Stimulated activated naive CD8-positive, alpha-beta T cell treated with anti-CD3 and anti-CD28 coated beads, Interleukin-15, Interleukin-2, amounts not matched to agents 100 ng/mL and 50 ng/mL, for 24 hours (primary cell): ENCODE results near the gene TEKT5.

Experiments used
- H3K27ac Mint-ChIP-seq: one replicate; pipeline ENCODE4 v1.8.0; 2021; ENCODE audit warnings: mild to moderate bottlenecking, mixed read lengths
- H3K27me3 Mint-ChIP-seq: one replicate; pipeline ENCODE4 v1.8.0; 2021; ENCODE audit warnings: mixed read lengths
- H3K36me3 Mint-ChIP-seq: one replicate; pipeline ENCODE4 v1.8.0; 2021; ENCODE audit warnings: low read depth, mixed read lengths
- H3K4me1 Mint-ChIP-seq: one replicate; pipeline ENCODE4 v1.8.0; 2021; ENCODE audit warnings: low read depth, mixed read lengths
- H3K4me3 Mint-ChIP-seq: one replicate; pipeline ENCODE4 v1.8.0; 2021; ENCODE audit warnings: mild to moderate bottlenecking, mixed read lengths
- H3K9me3 Mint-ChIP-seq: one replicate; pipeline ENCODE4 v1.8.0; 2021; ENCODE audit warnings: mixed read lengths

TEKT5 gene

DNA sequence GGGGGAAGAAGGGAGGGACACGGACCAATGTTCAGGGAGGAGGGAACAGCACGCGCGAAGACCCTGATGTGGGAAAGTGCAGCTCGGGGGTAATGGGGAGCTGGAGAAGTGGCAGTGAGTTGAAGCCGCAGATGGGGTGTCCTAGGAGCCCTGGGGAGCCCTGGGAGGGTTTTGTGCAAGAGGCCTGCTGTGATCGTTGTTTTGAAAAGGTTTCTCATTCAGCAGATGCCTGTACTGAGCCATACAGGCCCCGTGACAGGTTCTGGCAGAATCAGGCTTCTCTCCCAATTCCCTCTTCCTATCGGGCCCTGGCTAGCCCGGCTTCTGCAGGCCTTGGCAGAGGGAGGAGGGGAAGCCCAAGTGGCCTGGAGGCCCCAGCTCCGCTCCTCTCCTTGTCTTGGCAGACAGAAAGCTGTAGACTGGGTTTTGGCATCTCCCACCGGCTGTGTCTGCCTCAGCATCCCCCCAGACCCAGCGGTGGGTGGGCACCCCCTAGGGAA, 76.0 kb downstream of the TEKT5 start:
- H3K9me3 Mint-ChIP-seq, result no peaks in the 10 kb centered on the region
- no peak overlapping the region for H3K27ac Mint-ChIP-seq
- no peak overlapping the region for H3K4me3 Mint-ChIP-seq
- peaks cover 21% of the 10 kb centered on the region for H3K27me3 Mint-ChIP-seq
- H3K4me1 Mint-ChIP-seq, result no peaks in the 10 kb centered on the region
- no peaks in the 10 kb centered on the region for H3K36me3 Mint-ChIP-seq

DNA sequence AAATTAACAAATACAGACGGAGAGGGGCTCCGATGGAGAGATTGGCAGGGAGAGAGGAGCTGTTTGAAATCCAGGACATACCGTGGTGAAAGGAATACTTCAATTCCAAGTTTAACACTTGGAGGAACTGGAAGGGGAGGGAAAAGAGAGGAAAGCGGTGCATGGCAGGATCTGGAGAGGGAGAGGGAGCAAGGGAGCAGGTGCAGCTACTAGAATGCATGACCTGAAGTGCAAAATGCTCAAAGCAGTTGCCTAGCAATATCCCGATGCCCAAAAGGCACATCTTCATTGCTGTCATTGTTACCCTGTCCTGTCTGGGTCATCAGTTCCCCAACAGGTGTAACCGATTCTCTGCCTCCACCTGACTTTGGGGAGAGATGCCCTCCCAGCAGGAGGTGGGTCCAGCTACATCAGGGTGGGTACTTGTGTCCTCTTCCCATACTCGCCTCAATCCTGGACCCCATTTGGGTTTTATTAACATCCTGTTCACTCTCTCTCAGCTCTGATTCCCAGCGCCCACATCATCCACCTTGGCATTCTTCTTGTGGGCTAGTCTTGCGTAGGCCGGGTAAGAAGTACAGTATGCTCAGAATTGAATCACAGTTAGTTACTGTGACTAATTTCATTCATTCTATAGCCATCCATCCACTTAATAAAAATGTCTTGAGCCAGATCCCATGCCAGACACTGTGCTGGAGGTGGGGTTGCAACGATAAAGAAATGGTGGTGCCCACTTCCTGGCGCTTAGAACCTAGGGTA, 76.9 kb downstream of the TEKT5 start:
- peaks cover 21% of the 10 kb centered on the region for H3K27me3 Mint-ChIP-seq
- no peak overlapping the region for H3K27ac Mint-ChIP-seq
- H3K36me3 Mint-ChIP-seq, result no peaks in the 10 kb centered on the region
- no peak overlapping the region for H3K4me3 Mint-ChIP-seq
- H3K4me1 Mint-ChIP-seq, result no peaks in the 10 kb centered on the region
- H3K9me3 Mint-ChIP-seq, result no peaks in the 10 kb centered on the region

DNA sequence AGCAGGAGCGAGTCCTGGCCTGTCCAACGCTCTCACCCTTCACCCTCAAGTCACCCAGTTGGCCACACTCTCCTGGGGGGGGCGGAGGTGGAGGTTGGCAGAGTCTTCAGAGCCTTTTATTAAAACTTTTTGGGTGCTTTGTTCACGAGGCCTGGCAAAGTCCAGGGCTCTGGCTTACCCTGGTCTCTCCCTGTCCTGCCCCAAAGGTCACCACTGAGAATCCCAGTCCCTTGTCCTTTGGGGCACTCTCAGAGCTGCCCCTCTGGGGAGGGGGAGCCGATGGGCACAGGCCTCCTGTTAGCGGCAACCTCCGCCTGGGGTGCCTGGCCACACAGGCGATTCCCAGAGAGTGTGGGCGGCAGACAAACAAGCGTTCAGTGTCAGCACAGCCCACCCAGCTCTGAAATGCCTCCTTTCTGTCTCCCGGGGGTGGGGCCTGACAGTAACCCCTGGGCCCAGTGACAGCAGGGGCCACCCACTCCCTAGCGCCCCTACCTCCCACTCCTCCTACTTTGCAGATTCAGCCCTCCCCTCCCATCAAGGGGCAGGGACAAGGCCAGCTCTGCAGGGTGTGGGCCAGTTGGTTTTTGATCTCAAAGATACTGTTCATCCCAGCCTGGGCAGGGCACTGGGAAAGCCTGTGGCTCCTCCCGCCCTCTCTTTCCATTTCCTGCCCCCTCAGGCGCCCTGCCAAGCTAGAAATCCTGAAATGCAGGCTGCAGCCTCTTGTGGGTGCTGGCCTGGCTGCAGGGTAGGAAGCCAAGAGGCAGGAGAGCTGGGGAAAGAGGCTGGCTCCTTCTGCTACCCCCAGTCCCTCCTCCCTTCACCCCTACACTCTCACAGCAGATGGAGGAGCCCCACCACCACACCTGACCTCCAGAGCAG, 77.7 kb downstream of the TEKT5 start:
- Mint-ChIP-seq H3K9me3 (no peaks in the 10 kb centered on the region), H3K4me3 (no peak overlapping the region), H3K27me3 (peaks cover 21% of the 10 kb centered on the region), H3K36me3 (no peaks in the 10 kb centered on the region), H3K4me1 (no peaks in the 10 kb centered on the region), H3K27ac (no peak overlapping the region)

DNA sequence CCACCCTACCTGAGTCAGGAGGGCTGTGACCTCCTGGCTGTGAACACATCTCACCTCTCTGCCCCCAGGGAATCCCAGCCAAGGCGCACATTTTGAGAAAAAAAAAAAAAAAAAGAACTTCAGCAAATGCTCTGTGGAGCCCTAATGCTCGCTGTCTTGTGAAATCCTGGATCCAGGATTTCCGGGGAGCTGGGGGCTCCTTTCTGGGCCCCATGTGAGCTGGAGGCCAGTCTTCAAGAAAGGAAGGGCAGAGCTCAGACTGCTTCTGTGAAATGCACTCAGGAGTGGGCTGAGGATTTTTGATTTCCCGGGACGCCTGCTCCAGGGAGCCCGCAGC, 78.3 kb downstream of the TEKT5 start:
- H3K9me3 Mint-ChIP-seq, result no peaks in the 10 kb centered on the region
- no peak overlapping the region for H3K4me3 Mint-ChIP-seq
- H3K4me1 Mint-ChIP-seq, result no peaks in the 10 kb centered on the region
- no peak overlapping the region for H3K27ac Mint-ChIP-seq
- H3K27me3 Mint-ChIP-seq, result peaks cover 21% of the 10 kb centered on the region
- H3K36me3 Mint-ChIP-seq, result no peaks in the 10 kb centered on the region

DNA sequence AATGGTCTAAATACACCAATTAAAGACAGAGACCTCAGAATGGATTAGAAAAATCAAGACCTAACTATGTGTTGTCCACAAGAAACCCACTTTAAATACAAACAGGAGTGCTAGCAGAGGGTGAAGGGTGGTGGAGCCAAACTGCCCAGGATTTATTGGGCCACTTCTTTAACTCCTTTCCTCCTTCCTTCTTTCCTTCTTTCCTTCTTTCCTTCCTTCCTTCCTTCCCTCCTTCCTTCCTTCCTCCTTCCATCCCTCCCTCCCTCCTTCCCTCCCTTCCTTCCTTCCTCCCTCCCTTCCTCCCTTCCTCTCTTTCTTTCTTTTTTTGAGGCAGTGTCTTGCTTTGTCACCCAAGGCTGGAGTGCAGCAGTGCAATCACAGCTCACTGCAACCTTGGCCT, 80.0 kb downstream of the TEKT5 start:
- Mint-ChIP-seq H3K4me3 (no peak overlapping the region), H3K27me3 (peaks cover 15% of the 10 kb centered on the region), H3K36me3 (no peaks in the 10 kb centered on the region), H3K9me3 (no peaks in the 10 kb centered on the region), H3K4me1 (no peaks in the 10 kb centered on the region), H3K27ac (no peak overlapping the region)

DNA sequence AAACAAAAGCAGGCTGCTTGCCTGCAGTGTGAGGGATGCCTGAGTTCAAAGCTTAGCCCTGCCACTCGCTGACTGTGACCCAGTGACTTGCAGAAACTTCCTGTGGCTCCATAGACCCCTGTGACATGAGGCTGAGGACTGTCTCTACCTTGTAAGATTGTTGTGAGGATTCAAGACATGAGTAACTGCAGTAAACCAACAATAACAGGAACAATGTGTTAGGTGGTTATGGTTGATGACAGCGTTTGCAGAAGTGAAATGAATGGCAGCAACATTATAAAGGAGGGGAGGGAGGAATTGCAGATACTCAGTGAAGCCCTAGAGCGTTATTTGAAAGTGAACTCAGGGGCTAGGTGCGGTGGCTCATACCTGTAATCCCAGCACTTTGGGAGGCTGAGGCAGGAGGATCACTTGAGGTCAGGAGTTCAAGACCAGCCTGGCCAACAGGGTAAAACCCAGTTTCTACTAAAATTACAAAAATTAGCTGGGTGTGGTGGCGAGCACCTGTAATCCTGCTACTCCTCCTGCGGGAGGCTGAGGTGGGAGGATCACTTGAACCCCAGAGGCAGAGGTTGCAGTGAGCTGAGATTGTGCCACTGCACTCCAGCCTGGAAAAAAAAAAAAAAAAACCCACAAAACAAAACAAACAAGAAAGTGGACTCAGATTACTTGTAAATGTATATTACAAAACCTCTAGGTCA, 80.8 kb downstream of the TEKT5 start:
- Mint-ChIP-seq H3K4me1 (no peaks in the 10 kb centered on the region), H3K9me3 (no peaks in the 10 kb centered on the region), H3K27me3 (peaks cover 13% of the 10 kb centered on the region), H3K27ac (no peak overlapping the region), H3K36me3 (no peaks in the 10 kb centered on the region), H3K4me3 (no peak overlapping the region)

DNA sequence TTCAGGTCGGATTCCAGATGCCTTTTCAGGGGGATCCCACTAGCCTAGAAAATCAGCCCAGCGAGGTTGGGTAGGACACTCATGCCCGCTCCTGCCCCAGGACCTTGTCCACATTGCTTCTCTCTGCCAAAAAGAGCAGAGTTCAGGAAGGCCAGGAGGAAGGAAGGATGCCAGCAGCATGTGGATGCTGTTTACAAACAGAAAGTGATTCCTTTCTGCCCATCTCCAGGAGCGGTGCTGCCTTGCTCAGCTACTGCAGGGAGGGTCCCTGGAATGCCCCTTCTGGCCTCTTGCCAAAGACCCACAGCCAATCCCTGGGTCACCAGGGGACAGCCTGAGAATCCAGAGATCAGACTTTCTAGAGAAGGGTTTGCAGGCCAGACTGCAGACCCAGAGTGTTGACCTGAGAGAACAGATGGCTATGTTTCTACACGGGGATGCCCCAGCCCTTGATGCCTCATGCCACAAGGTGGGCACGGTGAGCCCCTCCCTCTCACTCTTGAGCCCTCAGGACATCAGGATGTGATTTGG, 82.0 kb downstream of the TEKT5 start:
- no peak overlapping the region for H3K4me3 Mint-ChIP-seq
- no peaks in the 10 kb centered on the region for H3K4me1 Mint-ChIP-seq
- no peaks in the 10 kb centered on the region for H3K36me3 Mint-ChIP-seq
- no peak overlapping the region for H3K27ac Mint-ChIP-seq
- H3K9me3 Mint-ChIP-seq, result no peaks in the 10 kb centered on the region
- H3K27me3 Mint-ChIP-seq, result peaks cover 9% of the 10 kb centered on the region

DNA sequence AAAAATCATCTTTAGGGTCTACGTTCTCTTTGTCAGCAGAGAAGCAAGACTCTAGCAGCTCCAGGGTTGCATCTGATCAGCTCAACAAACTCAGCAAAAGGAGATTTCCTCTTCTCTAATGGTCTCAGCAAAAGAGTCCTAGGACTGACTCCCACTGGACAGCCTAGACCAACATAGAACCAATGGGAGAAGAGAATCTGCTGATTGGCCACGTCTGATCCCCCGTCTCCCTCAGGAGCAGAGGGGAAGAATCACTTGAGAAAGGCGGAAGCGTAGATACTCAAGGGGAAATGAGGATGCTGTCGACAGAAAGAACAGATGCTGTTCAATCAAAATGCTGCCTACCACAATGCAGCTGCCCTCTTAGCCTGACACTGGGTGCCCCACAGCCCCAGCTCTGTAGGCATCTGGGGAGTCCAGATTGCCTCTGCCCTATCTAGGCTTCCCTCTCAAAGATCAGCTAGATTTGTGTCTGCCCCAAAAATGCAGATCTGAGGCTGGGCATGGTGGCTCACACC, 82.8 kb downstream of the TEKT5 start:
- Mint-ChIP-seq H3K27ac (no peak overlapping the region), H3K27me3 (peaks cover 4% of the 10 kb centered on the region), H3K36me3 (no peaks in the 10 kb centered on the region), H3K4me3 (no peak overlapping the region), H3K4me1 (no peaks in the 10 kb centered on the region), H3K9me3 (no peaks in the 10 kb centered on the region)

DNA sequence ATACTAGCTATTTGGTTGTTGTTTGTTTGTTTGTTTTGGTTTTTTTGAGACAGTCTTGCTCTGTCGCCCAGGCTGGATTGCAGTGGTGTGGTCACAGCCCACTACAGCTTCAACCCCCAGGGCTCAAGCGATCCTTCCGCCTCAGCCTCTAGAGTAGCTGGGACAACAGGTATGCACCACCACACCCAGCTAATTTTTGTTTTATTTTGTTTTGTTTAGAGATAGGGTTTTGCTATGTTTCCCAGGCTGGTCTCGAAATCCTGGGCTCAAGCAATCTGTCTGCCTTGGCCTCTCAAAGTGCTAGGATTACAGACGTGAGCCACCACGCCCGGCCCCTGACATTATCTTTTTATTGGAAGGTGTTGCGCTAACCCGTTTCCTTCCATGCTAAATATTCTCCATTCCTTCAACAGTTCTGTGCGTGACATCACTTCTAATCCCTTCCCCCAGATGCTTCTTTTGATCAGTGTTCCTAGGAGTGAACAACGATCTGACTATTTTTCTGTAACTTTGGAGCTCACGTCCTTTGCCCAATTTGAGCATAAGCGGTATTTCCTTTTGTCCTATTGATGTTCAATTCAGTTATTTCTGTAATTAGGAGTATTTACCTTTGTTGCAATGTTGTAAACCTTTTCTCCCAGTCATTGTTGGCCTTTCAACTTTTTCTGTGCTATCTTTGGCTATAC, 84.1 kb downstream of the TEKT5 start:
- Mint-ChIP-seq H3K4me1 (no peaks in the 10 kb centered on the region), H3K36me3 (no peaks in the 10 kb centered on the region), H3K27ac (no peak overlapping the region), H3K4me3 (no peak overlapping the region), H3K27me3 (no peaks in the 10 kb centered on the region), H3K9me3 (no peaks in the 10 kb centered on the region)

DNA sequence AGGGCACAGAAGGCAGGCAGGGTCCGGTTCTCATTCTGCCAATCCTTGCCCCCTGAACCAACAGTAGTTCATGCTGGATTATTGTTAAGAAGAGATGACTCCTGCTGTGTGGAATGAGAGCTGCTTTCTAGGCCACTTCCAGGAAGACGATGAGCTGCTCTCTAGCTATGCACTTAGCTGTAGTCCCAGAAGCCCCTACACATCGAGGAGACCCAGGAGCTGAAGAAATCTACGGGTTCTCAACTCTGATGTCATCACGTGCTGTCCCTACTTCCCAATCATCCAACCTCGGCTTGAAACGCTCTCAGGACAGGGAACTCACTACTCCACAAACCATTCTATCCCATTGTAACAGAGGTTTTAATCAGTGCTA, 85.3 kb downstream of the TEKT5 start:
- Mint-ChIP-seq H3K27me3 (peaks cover 3% of the 10 kb centered on the region), H3K9me3 (no peaks in the 10 kb centered on the region), H3K36me3 (no peaks in the 10 kb centered on the region), H3K4me1 (no peaks in the 10 kb centered on the region), H3K27ac (no peak overlapping the region), H3K4me3 (no peak overlapping the region)

DNA sequence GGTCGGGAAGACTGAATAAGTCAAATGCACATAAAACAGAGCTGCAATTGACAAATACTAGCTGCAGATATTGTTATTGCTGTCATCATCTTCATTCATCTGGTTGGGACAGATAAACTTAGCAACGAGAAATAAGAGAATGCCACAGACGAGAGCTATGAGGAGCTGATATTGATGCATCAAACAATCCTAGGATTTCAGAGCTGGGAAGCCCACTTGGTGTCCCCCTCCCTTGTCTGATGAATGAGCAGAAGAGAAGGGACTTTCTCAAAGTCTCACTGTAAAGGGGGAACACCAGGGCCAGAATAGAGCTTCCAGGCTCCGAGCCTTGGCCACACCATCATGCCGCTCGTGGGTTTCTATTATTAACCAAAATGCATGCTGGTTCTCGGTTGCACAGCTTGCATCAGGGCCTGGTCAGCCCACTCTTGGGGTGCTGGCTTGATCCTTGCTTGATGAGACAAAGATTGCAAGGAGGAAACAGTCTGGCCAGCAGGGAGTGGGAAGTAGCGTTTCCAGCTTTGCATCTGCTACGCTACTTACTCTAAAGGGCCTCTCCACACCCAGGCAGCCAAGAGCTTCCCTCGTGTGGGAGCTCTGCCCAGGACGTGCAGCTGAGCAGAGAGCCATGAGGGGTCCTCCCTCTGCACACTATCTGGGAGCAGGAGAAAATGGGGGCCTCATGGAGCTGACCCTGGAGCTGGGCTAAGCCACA, 85.9 kb downstream of the TEKT5 start:
- no peaks in the 10 kb centered on the region for H3K36me3 Mint-ChIP-seq
- H3K4me3 Mint-ChIP-seq, result no peak overlapping the region
- no peak overlapping the region for H3K27ac Mint-ChIP-seq
- H3K9me3 Mint-ChIP-seq, result no peaks in the 10 kb centered on the region
- no peaks in the 10 kb centered on the region for H3K4me1 Mint-ChIP-seq
- H3K27me3 Mint-ChIP-seq, result peaks cover 3% of the 10 kb centered on the region

DNA sequence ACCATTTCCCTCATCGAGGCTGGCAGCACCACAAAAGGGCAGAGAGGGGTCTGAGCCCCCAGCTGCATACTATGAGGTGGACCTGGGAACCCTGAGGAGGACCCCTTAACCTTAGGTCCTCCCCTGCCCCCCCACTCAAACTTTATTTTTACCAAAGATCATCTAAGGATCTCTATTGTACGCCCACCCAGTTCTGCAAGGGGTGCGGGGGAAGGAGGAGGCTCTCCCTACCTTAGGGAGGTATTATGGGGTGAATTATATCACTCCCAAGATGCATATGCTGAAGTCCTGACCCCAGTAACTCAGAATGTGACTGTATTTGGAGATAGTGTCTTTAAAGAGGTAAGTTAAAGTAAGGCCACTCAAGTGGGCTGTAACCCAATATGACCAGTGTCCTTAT, 87.6 kb downstream of the TEKT5 start:
- H3K27ac Mint-ChIP-seq, result no peak overlapping the region
- H3K4me3 Mint-ChIP-seq, result no peak overlapping the region
- no peaks in the 10 kb centered on the region for H3K4me1 Mint-ChIP-seq
- no peaks in the 10 kb centered on the region for H3K36me3 Mint-ChIP-seq
- peaks cover 6% of the 10 kb centered on the region for H3K27me3 Mint-ChIP-seq
- no peaks in the 10 kb centered on the region for H3K9me3 Mint-ChIP-seq

DNA sequence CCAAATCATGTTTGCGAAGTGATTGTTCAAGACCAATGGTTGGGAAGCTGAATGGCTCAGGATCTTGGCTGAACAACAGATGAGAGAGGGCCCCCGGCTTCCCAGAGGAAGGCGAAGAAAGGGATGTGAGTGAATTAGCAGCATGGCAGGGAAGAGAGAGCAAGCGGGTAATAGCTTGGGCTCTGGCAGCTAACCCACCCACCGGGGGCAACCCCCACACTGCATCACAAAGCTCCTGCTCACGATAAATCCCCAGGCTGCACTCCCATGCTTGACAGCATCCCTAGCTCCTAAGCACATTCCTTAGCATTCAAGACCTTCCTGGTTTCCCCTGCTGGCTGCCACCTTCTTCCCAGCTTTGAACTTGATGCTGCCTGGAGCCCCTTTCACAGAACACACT, 88.1 kb downstream of the TEKT5 start:
- Mint-ChIP-seq H3K27me3 (peaks cover 6% of the 10 kb centered on the region), H3K4me1 (no peaks in the 10 kb centered on the region), H3K27ac (no peak overlapping the region), H3K36me3 (no peaks in the 10 kb centered on the region), H3K9me3 (no peaks in the 10 kb centered on the region), H3K4me3 (no peak overlapping the region)

DNA sequence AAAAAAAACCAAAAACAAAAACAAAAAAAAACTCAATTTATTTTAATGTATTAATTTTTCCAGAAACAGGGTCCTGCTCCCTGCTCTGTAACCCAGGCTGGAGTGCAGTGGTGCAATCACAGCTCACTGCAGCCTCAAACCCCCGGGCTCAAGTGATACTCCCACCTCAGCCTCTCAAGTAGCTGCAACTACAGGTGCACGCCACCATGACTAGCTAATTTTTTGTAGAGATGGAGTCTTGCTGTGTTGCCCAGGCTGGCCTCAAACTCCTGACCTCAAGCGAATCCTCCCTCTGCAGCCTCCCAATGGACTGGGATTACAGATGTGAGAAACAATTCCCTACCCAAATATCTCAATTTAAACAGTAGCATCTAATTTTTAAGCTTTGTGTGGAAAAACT, 89.1 kb downstream of the TEKT5 start:
- Mint-ChIP-seq H3K9me3 (no peaks in the 10 kb centered on the region), H3K4me1 (no peaks in the 10 kb centered on the region), H3K36me3 (no peaks in the 10 kb centered on the region), H3K27me3 (peaks cover 6% of the 10 kb centered on the region), H3K27ac (no peak overlapping the region), H3K4me3 (no peak overlapping the region)
